ENCODE measurements around the gene MFSD12.

GRCh38 chr19:3606174-3606689 lies 48.8 kb upstream of the MFSD12 start:
- TF ChIP-seq CTCF (IDR thresholded peaks at IDR 0.05) = no peak
- no peak for TF ChIP-seq POLR2A (IDR thresholded peaks at IDR 0.05)

Data from thyroid gland (tissue), 4 donors.